HL-60 (cell line): ENCODE results near the gene CMC1.

Experiments used
- GABPA ChIP-seq: IDR thresholded peaks from 2 replicates; pipeline ENCODE4 v1.6.1; 2012; ENCODE audit warnings: low read depth
- POLR2AphosphoS5 ChIP-seq: IDR thresholded peaks from 2 replicates; pipeline ENCODE4 v1.6.1; 2012; ENCODE audit warnings: low read depth
- SPI1 ChIP-seq: IDR thresholded peaks from 2 replicates; pipeline ENCODE4 v1.6.1; 2012; ENCODE audit warnings: low read depth, mild to moderate bottlenecking, borderline replicate concordance
- TF ChIP-seq, protein P1 (sequence below): IDR thresholded peaks from one replicate; pipeline ENCODE4 v1.5.1; 2011; ENCODE audit warnings: low read length, control low read depth, inconsistent platforms; ENCODE audit not compliant: insufficient read depth
- TF ChIP-seq, protein P2 (sequence below): IDR thresholded peaks from 2 replicates; pipeline ENCODE4 v1.6.1; 2012; ENCODE audit warnings: low read depth; ENCODE audit not compliant: insufficient replicate concordance

DNA sequence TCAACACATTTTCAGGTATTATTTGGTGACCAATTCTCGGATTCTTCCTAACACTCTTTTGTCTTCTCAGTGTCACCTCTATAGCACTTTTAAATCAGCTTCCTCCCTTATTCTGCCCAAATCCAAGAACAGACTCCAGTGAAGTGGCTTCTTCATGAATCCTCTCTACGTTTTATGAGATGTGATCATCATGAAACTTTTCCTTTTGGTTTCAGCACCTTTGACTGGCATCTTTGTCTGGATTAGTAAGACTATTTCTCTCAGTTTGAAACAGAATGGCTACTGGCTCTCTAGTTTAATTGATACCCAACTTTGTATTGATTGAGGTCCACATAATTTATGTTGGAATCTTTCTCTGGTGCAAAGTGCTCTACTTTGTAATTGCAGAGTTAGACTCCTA lies 45.6 kb downstream of the CMC1 start:
- TF ChIP-seq, protein P1, sequence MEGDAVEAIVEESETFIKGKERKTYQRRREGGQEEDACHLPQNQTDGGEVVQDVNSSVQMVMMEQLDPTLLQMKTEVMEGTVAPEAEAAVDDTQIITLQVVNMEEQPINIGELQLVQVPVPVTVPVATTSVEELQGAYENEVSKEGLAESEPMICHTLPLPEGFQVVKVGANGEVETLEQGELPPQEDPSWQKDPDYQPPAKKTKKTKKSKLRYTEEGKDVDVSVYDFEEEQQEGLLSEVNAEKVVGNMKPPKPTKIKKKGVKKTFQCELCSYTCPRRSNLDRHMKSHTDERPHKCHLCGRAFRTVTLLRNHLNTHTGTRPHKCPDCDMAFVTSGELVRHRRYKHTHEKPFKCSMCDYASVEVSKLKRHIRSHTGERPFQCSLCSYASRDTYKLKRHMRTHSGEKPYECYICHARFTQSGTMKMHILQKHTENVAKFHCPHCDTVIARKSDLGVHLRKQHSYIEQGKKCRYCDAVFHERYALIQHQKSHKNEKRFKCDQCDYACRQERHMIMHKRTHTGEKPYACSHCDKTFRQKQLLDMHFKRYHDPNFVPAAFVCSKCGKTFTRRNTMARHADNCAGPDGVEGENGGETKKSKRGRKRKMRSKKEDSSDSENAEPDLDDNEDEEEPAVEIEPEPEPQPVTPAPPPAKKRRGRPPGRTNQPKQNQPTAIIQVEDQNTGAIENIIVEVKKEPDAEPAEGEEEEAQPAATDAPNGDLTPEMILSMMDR, result no peak
- TF ChIP-seq POLR2AphosphoS5 (no peak), GABPA (no peak), SPI1 (no peak)
- TF ChIP-seq, protein P2, sequence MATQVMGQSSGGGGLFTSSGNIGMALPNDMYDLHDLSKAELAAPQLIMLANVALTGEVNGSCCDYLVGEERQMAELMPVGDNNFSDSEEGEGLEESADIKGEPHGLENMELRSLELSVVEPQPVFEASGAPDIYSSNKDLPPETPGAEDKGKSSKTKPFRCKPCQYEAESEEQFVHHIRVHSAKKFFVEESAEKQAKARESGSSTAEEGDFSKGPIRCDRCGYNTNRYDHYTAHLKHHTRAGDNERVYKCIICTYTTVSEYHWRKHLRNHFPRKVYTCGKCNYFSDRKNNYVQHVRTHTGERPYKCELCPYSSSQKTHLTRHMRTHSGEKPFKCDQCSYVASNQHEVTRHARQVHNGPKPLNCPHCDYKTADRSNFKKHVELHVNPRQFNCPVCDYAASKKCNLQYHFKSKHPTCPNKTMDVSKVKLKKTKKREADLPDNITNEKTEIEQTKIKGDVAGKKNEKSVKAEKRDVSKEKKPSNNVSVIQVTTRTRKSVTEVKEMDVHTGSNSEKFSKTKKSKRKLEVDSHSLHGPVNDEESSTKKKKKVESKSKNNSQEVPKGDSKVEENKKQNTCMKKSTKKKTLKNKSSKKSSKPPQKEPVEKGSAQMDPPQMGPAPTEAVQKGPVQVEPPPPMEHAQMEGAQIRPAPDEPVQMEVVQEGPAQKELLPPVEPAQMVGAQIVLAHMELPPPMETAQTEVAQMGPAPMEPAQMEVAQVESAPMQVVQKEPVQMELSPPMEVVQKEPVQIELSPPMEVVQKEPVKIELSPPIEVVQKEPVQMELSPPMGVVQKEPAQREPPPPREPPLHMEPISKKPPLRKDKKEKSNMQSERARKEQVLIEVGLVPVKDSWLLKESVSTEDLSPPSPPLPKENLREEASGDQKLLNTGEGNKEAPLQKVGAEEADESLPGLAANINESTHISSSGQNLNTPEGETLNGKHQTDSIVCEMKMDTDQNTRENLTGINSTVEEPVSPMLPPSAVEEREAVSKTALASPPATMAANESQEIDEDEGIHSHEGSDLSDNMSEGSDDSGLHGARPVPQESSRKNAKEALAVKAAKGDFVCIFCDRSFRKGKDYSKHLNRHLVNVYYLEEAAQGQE, result no peak
